Frontal cortex (tissue), 4 donors: Measurements from ENCODE around the gene F7. TPM values are rescaled to one million over a fixed set of nuclear protein-coding genes. Genes with fewer than 3 reads are reported as not detected.
"Not testable (repeated sequence)": the region's sequence is repeated elsewhere in the genome, so short reads cannot be mapped to it uniquely, and the experiment has no call there.

Experiments
- DNase-seq, 2 donors: peaks; one replicate each; pipeline ENCODE4 v3.0.0; 2012; ENCODE audit warnings: low spot score in 2 of 2
- FAIRE-seq: peaks from 2 replicates; lab custom pipeline; 2012; peaks lifted over from hg19 to GRCh38; lab: Jason Lieb, UNC
- total RNA-seq: library from RNA; depleted of rRNA; stranded (reverse); fragments of >200 nt; gene quantifications from one replicate; pipeline ENCODE4 v1.2.3, GENCODE V29; 2014
- donor health status: control.
- donor health status: control.
- donor health status: control.

F7 gene
- total RNA-seq, 1 donor from 2014 or later: 0.82 TPM

- no peak for FAIRE-seq
Measured at GRCh38 chr13:113069861-113070805, 35.5 kb upstream of the F7 start.

GRCh38 chr13:113070855-113071254 lies 34.7 kb upstream of the F7 start:
- DNase-seq (no peak), FAIRE-seq (no peak)

More at GRCh38 chr13:113069861-113070805, 35.5 kb upstream of the F7 start:
- DNase-seq: no peak

GRCh38 chr13:113072376-113072775 lies 33.2 kb upstream of the F7 start:
- FAIRE-seq: no peak
- DNase-seq: no peak

GRCh38 chr13:113073942-113074341 lies 31.6 kb upstream of the F7 start:
- no peak for DNase-seq

GRCh38 chr13:113074401-113074800 lies 31.2 kb upstream of the F7 start:
- FAIRE-seq: no peak

More at GRCh38 chr13:113073942-113074341, 31.6 kb upstream of the F7 start:
- no peak for FAIRE-seq

GRCh38 chr13:113074876-113075275 lies 30.7 kb upstream of the F7 start:
- DNase-seq (no peak), FAIRE-seq (no peak)

More at GRCh38 chr13:113074401-113074800, 31.2 kb upstream of the F7 start:
- DNase-seq: no peak

GRCh38 chr13:113075711-113076110 lies 29.9 kb upstream of the F7 start:
- no peak for DNase-seq
- FAIRE-seq: no peak

- DNase-seq: no peak
Measured at GRCh38 chr13:113076681-113077401, 28.8 kb upstream of the F7 start.

GRCh38 chr13:113077566-113077952 lies 28.0 kb upstream of the F7 start:
- DNase-seq (no peak), FAIRE-seq (no peak)

More at GRCh38 chr13:113076681-113077401, 28.8 kb upstream of the F7 start:
- FAIRE-seq: no peak

GRCh38 chr13:113077953-113078901 lies 27.4 kb upstream of the F7 start:
- DNase-seq: no peak
- no peak for FAIRE-seq

- FAIRE-seq: no peak
Measured at GRCh38 chr13:113078902-113079780, 26.4 kb upstream of the F7 start.

GRCh38 chr13:113079781-113080080 lies 25.9 kb upstream of the F7 start:
- not testable (repeated sequence) for DNase-seq, FAIRE-seq

More at GRCh38 chr13:113078902-113079780, 26.4 kb upstream of the F7 start:
- peak in 1 of 2 donors; percentile 69 for DNase-seq

GRCh38 chr13:113080361-113080831 lies 25.2 kb upstream of the F7 start:
- FAIRE-seq: no peak

GRCh38 chr13:113080901-113081521 lies 24.6 kb upstream of the F7 start:
- no peak for FAIRE-seq
- DNase-seq: no peak

More at GRCh38 chr13:113080361-113080831, 25.2 kb upstream of the F7 start:
- no peak for DNase-seq

- FAIRE-seq (no peak), DNase-seq (no peak)
Measured at GRCh38 chr13:113082198-113083021, 23.2 kb upstream of the F7 start.

- no peak for DNase-seq
- FAIRE-seq: no peak
Measured at GRCh38 chr13:113083022-113083373, 22.6 kb upstream of the F7 start.

GRCh38 chr13:113083402-113084061 lies 22.1 kb upstream of the F7 start:
- FAIRE-seq (peak; percentile 24), DNase-seq (peak; percentile 70 to 75)
